ENCODE results near the gene TNK2. TPM values are rescaled to one million over a fixed set of nuclear protein-coding genes. Genes with fewer than 3 reads are reported as not detected.
"Not testable (repeated sequence)": the region's sequence is repeated elsewhere in the genome, so short reads cannot be mapped to it uniquely, and the experiment has no call there.

TNK2 gene
- total RNA-seq, 6 experiments from 2014 or later: 29.6 to 46.1 (median 35.1) TPM

- no peak for DNase-seq
- no peak overlapping the region for H3K27ac Mint-ChIP-seq
Observed at GRCh38 chr3:195872097-195872496, 36.3 kb downstream of the TNK2 start.

GRCh38 chr3:195871686-195872085 lies 36.7 kb downstream of the TNK2 start:
- H3K27me3 Mint-ChIP-seq (ENCODE audit: insufficient read depth); DNase-seq; H3K9me3 Mint-ChIP-seq; H3K36me3 Mint-ChIP-seq (ENCODE audit: low read depth); H3K27ac Mint-ChIP-seq; H3K4me3 Mint-ChIP-seq: not testable (repeated sequence)
- H3K4me1 Mint-ChIP-seq (ENCODE audit: low read depth): peaks cover 14% of the 10 kb centered on the region; the same call in 1 of the 2 replicates

More at GRCh38 chr3:195872097-195872496, 36.3 kb downstream of the TNK2 start:
- Mint-ChIP-seq H3K36me3 (ENCODE audit: low read depth) (peaks cover 7% of the 10 kb centered on the region), H3K4me1 (ENCODE audit: low read depth) (peaks cover 14% of the 10 kb centered on the region; the same call in 1 of the 2 replicates), H3K9me3 (no peaks in the 10 kb centered on the region), H3K4me3 (no peak overlapping the region), H3K27me3 (ENCODE audit: insufficient read depth) (no peaks in the 10 kb centered on the region)
- TF ChIP-seq CTCF (IDR thresholded peaks at IDR 0.05): no peak

GRCh38 chr3:195870937-195871336 lies 37.4 kb downstream of the TNK2 start:
- Mint-ChIP-seq H3K9me3 (no peaks in the 10 kb centered on the region), H3K27ac (peak overlapping the region; percentile 46), H3K27me3 (ENCODE audit: insufficient read depth) (peaks cover 2% of the 10 kb centered on the region), H3K4me3 (no peak overlapping the region), H3K4me1 (ENCODE audit: low read depth) (peaks cover 14% of the 10 kb centered on the region; the same call in 1 of the 2 replicates), H3K36me3 (ENCODE audit: low read depth) (peaks cover 2% of the 10 kb centered on the region)
- no peak for DNase-seq
- no peak for TF ChIP-seq CTCF (IDR thresholded peaks at IDR 0.05)

GRCh38 chr3:195870442-195870841 lies 37.9 kb downstream of the TNK2 start:
- H3K4me3 Mint-ChIP-seq: no peak overlapping the region
- H3K27ac Mint-ChIP-seq: peak overlapping the region; percentile 49
- peaks cover 2% of the 10 kb centered on the region for H3K27me3 Mint-ChIP-seq (ENCODE audit: insufficient read depth)
- no peaks in the 10 kb centered on the region for H3K9me3 Mint-ChIP-seq
- peaks cover 14% of the 10 kb centered on the region; the same call in 1 of the 2 replicates for H3K4me1 Mint-ChIP-seq (ENCODE audit: low read depth)
- H3K36me3 Mint-ChIP-seq (ENCODE audit: low read depth): 0 out of 2 replicates have a peak, but pooled peaks cover 3% of the 10 kb centered on the region
- no peak for TF ChIP-seq CTCF (IDR thresholded peaks at IDR 0.05)
- DNase-seq: peak; percentile 53

- Mint-ChIP-seq H3K36me3 (ENCODE audit: low read depth) (0 out of 2 replicates have a peak, but pooled peaks cover 5% of the 10 kb centered on the region), H3K27me3 (ENCODE audit: insufficient read depth) (peaks cover 2% of the 10 kb centered on the region), H3K27ac (peak overlapping the region; percentile 42; the same call in 1 of the 2 replicates), H3K4me3 (no peak overlapping the region), H3K4me1 (ENCODE audit: low read depth) (peaks cover 14% of the 10 kb centered on the region; the same call in 1 of the 2 replicates), H3K9me3 (no peaks in the 10 kb centered on the region)
- no peak for TF ChIP-seq CTCF (IDR thresholded peaks at IDR 0.05)
- no peak for DNase-seq
Observed at GRCh38 chr3:195869413-195870001, 38.8 kb downstream of the TNK2 start.

- DNase-seq: no peak
- no peak for TF ChIP-seq CTCF (IDR thresholded peaks at IDR 0.05)
- H3K27ac Mint-ChIP-seq: no peak overlapping the region
Observed at GRCh38 chr3:195868866-195869412, 39.4 kb downstream of the TNK2 start.

More at GRCh38 chr3:195868866-195869412, 39.4 kb downstream of the TNK2 start:
- Mint-ChIP-seq H3K4me3 (no peak overlapping the region), H3K9me3 (no peaks in the 10 kb centered on the region), H3K4me1 (ENCODE audit: low read depth) (peaks cover 14% of the 10 kb centered on the region; the same call in 1 of the 2 replicates), H3K27me3 (ENCODE audit: insufficient read depth) (peaks cover 2% of the 10 kb centered on the region), H3K36me3 (ENCODE audit: low read depth) (peaks cover 9% of the 10 kb centered on the region; the same call in 1 of the 2 replicates)
